Measurements from ENCODE around the gene UPF2.

- TF ChIP-seq CTCF (IDR thresholded peaks at IDR 0.05), result no peak
- TF ChIP-seq POLR2A (IDR thresholded peaks at IDR 0.05), result no peak
- no peak for TF ChIP-seq EP300 (IDR thresholded peaks at IDR 0.05)
These were observed 112.2 kb downstream of the UPF2 start for GRCh38 chr10:11930312-11930978.
